Keratinocyte (primary cell): Measurements from ENCODE around the gene LIN9. TPM values are rescaled to one million over a fixed set of nuclear protein-coding genes. Genes with fewer than 3 reads are reported as not detected.

Experiments used
- DNase-seq: peaks from one replicate; pipeline ENCODE4 v3.0.0-alpha.2; 2011; ENCODE audit warnings: low read depth, missing footprints, low spot score
- FAIRE-seq: peaks from 2 replicates; lab custom pipeline; 2011; peaks lifted over from hg19 to GRCh38; lab: Jason Lieb, UNC
- H2AFZ ChIP-seq: 2 replicates; pipeline ENCODE4 v1.6.0; 2012; ENCODE audit warnings: low read length, control low read depth, inconsistent platforms; ENCODE audit not compliant: control insufficient read depth
- H3K27ac ChIP-seq: 2 replicates; pipeline ENCODE4 v1.5.1; 2011; ENCODE audit warnings: low read length; ENCODE audit not compliant: control insufficient read depth, insufficient read depth
- H3K27me3 ChIP-seq: 3 replicates; pipeline ENCODE4 v1.6.0; 2011; ENCODE audit warnings: low read length; ENCODE audit not compliant: control insufficient read depth, insufficient read depth; ENCODE audit errors: extremely low read depth
- H3K36me3 ChIP-seq, 2 experiments: 2 replicates in 1 of 2; 3 replicates in 1 of 2; pipeline ENCODE4 v1.5.1; 2011; ENCODE audit warnings: low read length in 2 of 2, mild to moderate bottlenecking in 1 of 2; ENCODE audit not compliant: control insufficient read depth in 2 of 2, insufficient read depth in 2 of 2; ENCODE audit errors: extremely low read depth in 1 of 2
- H3K4me1 ChIP-seq: 3 replicates; pipeline ENCODE4 v1.5.1; 2011; ENCODE audit warnings: low read length; ENCODE audit not compliant: control insufficient read depth, insufficient read depth; ENCODE audit errors: extremely low read depth
- H3K4me2 ChIP-seq: 3 replicates; pipeline ENCODE4 v1.6.0; 2011; ENCODE audit warnings: low read depth, low read length; ENCODE audit not compliant: control insufficient read depth, insufficient read depth; ENCODE audit errors: extremely low read depth
- H3K4me3 ChIP-seq, 3 experiments: fragments of 200-600 bp in 1 of 3; sonication (generic) in 1 of 3; 2 replicates in 2 of 3; 3 replicates in 1 of 3; pipeline ENCODE4 v1.5.1; 2011 to 2016; ENCODE audit warnings: low read length in 3 of 3, mild to moderate bottlenecking in 3 of 3, control low read depth in 2 of 3, inconsistent platforms in 1 of 3, low read depth in 1 of 3, mixed read lengths in 1 of 3, mixed run types in 1 of 3, moderate library complexity in 1 of 3; ENCODE audit not compliant: control insufficient read depth in 2 of 3, insufficient read depth in 2 of 3; ENCODE audit errors: extremely low read depth in 1 of 3
- H3K79me2 ChIP-seq: 2 replicates; pipeline ENCODE4 v1.6.0; 2012; ENCODE audit warnings: low read length; ENCODE audit not compliant: control insufficient read depth, insufficient read depth
- H3K9ac ChIP-seq: 3 replicates; pipeline ENCODE4 v1.6.0; 2011; ENCODE audit warnings: low read length; ENCODE audit not compliant: control insufficient read depth, insufficient read depth; ENCODE audit errors: extremely low read depth
- H3K9me1 ChIP-seq: 3 replicates; pipeline ENCODE4 v1.6.0; 2011; ENCODE audit warnings: low read length; ENCODE audit not compliant: control insufficient read depth, insufficient read depth; ENCODE audit errors: extremely low read depth
- H3K9me3 ChIP-seq: 2 replicates; pipeline ENCODE4 v1.5.1; 2012; ENCODE audit warnings: low read depth, low read length; ENCODE audit not compliant: control insufficient read depth
- H4K20me1 ChIP-seq: 3 replicates; pipeline ENCODE4 v1.6.0; 2011; ENCODE audit warnings: low read length; ENCODE audit not compliant: control insufficient read depth, insufficient read depth; ENCODE audit errors: extremely low read depth
- EZH2 ChIP-seq: IDR thresholded peaks from one replicate; pipeline ENCODE4 v1.6.1; 2012; ENCODE audit warnings: inconsistent platforms, mild to moderate bottlenecking, low read length, moderate library complexity
- dilution Hi-C: fragments of 300-500 bp; cut with MboI; formaldehyde crosslinking; loops from one replicate; pipeline ENCODE4 v1.7.0; 2020; ENCODE audit warnings: low sequenced_read_pairs; ENCODE audit not compliant: extremely low pct_ligation_motif_present
- polyA plus RNA-seq, 5 experiments: library from polyadenylated mRNA; depleted of rRNA in 3 of 5; stranded (reverse) in 3 of 5; stranded (forward) in 1 of 5; unstranded in 1 of 5; fragments of >200 nt; gene quantifications; 1 replicate in 1 of 5; 2 replicates in 3 of 5; 3 replicates in 1 of 5; pipeline versions ENCODE4 v1.2.1 to v1.2.3, GENCODE V29; 2011 to 2012; ENCODE audit warnings: missing spikeins in 2 of 5, low read depth in 1 of 5, low replicate concordance in 1 of 5
- TF ChIP-seq, protein P1 (sequence below), 3 experiments: IDR thresholded peaks in 1 of 3; conservative IDR thresholded peaks in 1 of 3; optimal IDR thresholded peaks in 1 of 3; 2 replicates in 2 of 3; 3 replicates in 1 of 3; pipeline versions ENCODE3 to v1.5.1; 2011; ENCODE audit warnings: low read length in 3 of 3, mild to moderate bottlenecking in 3 of 3, moderate library complexity in 2 of 3, control low read depth in 1 of 3, inconsistent platforms in 1 of 3; ENCODE audit not compliant: insufficient read depth in 2 of 3; ENCODE audit errors: extremely low read depth in 1 of 3

Gene LIN9
- polyA plus RNA-seq, 1 donor (not counting 4 experiments of a cell fraction or from before 2014, with no cell fraction given), result 5.6 TPM

- no peak overlapping the region for H3K27ac ChIP-seq
- no peak overlapping the region for H3K9ac ChIP-seq
- FAIRE-seq, result no peak
- no peak overlapping the region for H3K4me3 ChIP-seq
- no peaks in the 10 kb centered on the region for H4K20me1 ChIP-seq
- no peaks in the 10 kb centered on the region for H3K9me3 ChIP-seq
- H3K79me2 ChIP-seq, result no peaks in the 10 kb centered on the region
- TF ChIP-seq EZH2, result no peak
- TF ChIP-seq, protein P1, sequence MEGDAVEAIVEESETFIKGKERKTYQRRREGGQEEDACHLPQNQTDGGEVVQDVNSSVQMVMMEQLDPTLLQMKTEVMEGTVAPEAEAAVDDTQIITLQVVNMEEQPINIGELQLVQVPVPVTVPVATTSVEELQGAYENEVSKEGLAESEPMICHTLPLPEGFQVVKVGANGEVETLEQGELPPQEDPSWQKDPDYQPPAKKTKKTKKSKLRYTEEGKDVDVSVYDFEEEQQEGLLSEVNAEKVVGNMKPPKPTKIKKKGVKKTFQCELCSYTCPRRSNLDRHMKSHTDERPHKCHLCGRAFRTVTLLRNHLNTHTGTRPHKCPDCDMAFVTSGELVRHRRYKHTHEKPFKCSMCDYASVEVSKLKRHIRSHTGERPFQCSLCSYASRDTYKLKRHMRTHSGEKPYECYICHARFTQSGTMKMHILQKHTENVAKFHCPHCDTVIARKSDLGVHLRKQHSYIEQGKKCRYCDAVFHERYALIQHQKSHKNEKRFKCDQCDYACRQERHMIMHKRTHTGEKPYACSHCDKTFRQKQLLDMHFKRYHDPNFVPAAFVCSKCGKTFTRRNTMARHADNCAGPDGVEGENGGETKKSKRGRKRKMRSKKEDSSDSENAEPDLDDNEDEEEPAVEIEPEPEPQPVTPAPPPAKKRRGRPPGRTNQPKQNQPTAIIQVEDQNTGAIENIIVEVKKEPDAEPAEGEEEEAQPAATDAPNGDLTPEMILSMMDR (optimal IDR thresholded peaks at IDR 0.05 in 1 of 3, IDR thresholded peaks at IDR 0.05 in 1 of 3, conservative IDR thresholded peaks at IDR 0.05 in 1 of 3; ENCODE audit: extremely low read depth in 1 of 3, insufficient read depth in 2 of 3, low read length in 3 of 3), result no peak
- H3K9me1 ChIP-seq, result no peaks in the 10 kb centered on the region
- no peak for DNase-seq
- H2AFZ ChIP-seq, result no peak overlapping the region
- dilution Hi-C loops, result no loop called here
- no peak overlapping the region for H3K4me2 ChIP-seq
- no peaks in the 10 kb centered on the region for H3K4me1 ChIP-seq
- H3K36me3 ChIP-seq, result no peaks in the 10 kb centered on the region
- no peaks in the 10 kb centered on the region for H3K27me3 ChIP-seq
Measured at GRCh38 chr1:226318471-226318870, 9.5 kb upstream of the LIN9 start.

DNA sequence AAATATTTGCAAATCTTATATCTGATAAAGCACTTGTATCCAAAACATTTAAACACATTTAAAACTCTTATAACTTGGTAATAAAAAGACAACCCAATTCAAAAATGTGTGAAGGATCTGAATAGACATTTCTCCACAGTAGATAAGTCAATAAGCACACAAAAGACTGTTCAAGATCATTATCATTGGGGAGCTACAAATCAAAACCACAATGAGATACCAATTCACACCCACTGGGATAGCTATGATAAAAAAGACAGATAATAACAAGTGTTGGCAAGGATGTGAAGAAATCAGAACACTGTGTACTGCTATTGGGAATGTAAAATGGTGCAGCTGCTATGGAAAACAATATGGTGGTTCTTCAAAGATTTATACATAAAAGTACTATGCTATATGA lies 5.1 kb upstream of the LIN9 start:
- H3K9me1 ChIP-seq, result no peaks in the 10 kb centered on the region
- no peak for DNase-seq
- H3K36me3 ChIP-seq, result no peaks in the 10 kb centered on the region
- dilution Hi-C loops, result no loop called here
- no peak overlapping the region for H3K4me3 ChIP-seq
- H2AFZ ChIP-seq, result no peak overlapping the region
- H3K4me2 ChIP-seq, result no peak overlapping the region
- H4K20me1 ChIP-seq, result no peaks in the 10 kb centered on the region
- no peak overlapping the region for H3K9ac ChIP-seq
- no peak overlapping the region for H3K27ac ChIP-seq
- no peaks in the 10 kb centered on the region for H3K9me3 ChIP-seq
- H3K4me1 ChIP-seq, result peaks cover 14% of the 10 kb centered on the region
- no peak for TF ChIP-seq EZH2
- TF ChIP-seq, protein P1 (optimal IDR thresholded peaks at IDR 0.05 in 1 of 3, IDR thresholded peaks at IDR 0.05 in 1 of 3, conservative IDR thresholded peaks at IDR 0.05 in 1 of 3; ENCODE audit: extremely low read depth in 1 of 3, insufficient read depth in 2 of 3, low read length in 3 of 3), result no peak
- no peak for FAIRE-seq
- H3K79me2 ChIP-seq, result no peaks in the 10 kb centered on the region
- H3K27me3 ChIP-seq, result no peaks in the 10 kb centered on the region
